AG09319 (cell line): ENCODE results near the gene TMPRSS13.

Experiments used
- DNase-seq: peaks from one replicate; pipeline ENCODE4 v3.0.0-alpha.2; 2010; ENCODE audit warnings: low read depth; ENCODE audit errors: extremely low read depth
- CTCF ChIP-seq: IDR thresholded peaks from 2 replicates; pipeline ENCODE4 v1.5.1; 2011; ENCODE audit warnings: low read depth, mild to moderate bottlenecking, inconsistent platforms, low read length, moderate library complexity

The TMPRSS13 gene

GRCh38 chr11:117883063-117883462 lies 46.1 kb downstream of the TMPRSS13 start:
- DNase-seq: no peak
- TF ChIP-seq CTCF: no peak

GRCh38 chr11:117882311-117882905 lies 46.8 kb downstream of the TMPRSS13 start:
- DNase-seq: no peak
- no peak for TF ChIP-seq CTCF

- no peak for DNase-seq
These were observed 48.0 kb downstream of the TMPRSS13 start for GRCh38 chr11:117881217-117881616.

GRCh38 chr11:117879516-117880480 lies 49.4 kb downstream of the TMPRSS13 start:
- DNase-seq: no peak
- TF ChIP-seq CTCF: no peak

More at GRCh38 chr11:117881217-117881616, 48.0 kb downstream of the TMPRSS13 start:
- no peak for TF ChIP-seq CTCF

GRCh38 chr11:117878939-117879475 lies 50.2 kb downstream of the TMPRSS13 start:
- DNase-seq: no peak
- TF ChIP-seq CTCF: no peak

- TF ChIP-seq CTCF: no peak
- no peak for DNase-seq
These were observed 50.8 kb downstream of the TMPRSS13 start for GRCh38 chr11:117878314-117878938.
